ENCODE data around the gene RAB5IF. TPM values are rescaled to one million over a fixed set of nuclear protein-coding genes. Genes with fewer than 3 reads are reported as not detected.
A peak's percentile ranks its signal among the peaks of the same experiment; 100 is the strongest.
"Not testable (repeated sequence)": the region's sequence is repeated elsewhere in the genome, so short reads cannot be mapped to it uniquely, and the experiment has no call there.

RAB5IF gene
- total RNA-seq, 1 donor from 2014 or later: 26.9 TPM

DNA sequence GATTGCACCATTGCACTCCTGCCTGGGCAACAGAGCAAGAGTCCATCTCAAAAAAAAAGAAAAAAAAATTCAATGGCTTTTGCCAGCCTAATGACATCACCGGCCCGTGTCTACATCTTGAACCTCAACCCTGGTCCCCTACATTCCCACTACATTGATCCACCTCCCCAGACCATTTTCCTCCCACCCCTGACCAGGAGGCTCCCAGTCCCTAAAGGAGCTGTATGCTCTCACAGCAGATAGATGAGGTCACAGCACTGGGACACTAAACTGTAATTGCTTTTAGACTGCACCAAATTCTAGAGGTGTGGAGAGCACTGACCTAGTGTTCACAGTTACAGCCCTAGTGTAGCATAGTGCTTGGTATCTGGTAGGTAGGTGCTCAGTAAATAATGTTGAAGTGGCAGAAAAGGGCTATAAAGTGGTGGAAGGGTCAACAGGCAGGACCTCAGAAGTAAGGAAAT lies 21.5 kb upstream of the RAB5IF start:
- no peak for FAIRE-seq
- no peak for DNase-seq (ENCODE audit: low spot score in 2 of 2)

- DNase-seq (ENCODE audit: low spot score in 2 of 2): no peak
- FAIRE-seq: no peak
These were observed 20.0 kb upstream of the RAB5IF start for GRCh38 chr20:36585410-36586125.

- DNase-seq (ENCODE audit: low spot score in 2 of 2) (no peak), FAIRE-seq (no peak)
These were observed 18.1 kb upstream of the RAB5IF start for GRCh38 chr20:36587388-36588070.

- no peak for FAIRE-seq
- DNase-seq (ENCODE audit: low spot score in 2 of 2): no peak
These were observed 14.3 kb upstream of the RAB5IF start for GRCh38 chr20:36591281-36591680.

DNA sequence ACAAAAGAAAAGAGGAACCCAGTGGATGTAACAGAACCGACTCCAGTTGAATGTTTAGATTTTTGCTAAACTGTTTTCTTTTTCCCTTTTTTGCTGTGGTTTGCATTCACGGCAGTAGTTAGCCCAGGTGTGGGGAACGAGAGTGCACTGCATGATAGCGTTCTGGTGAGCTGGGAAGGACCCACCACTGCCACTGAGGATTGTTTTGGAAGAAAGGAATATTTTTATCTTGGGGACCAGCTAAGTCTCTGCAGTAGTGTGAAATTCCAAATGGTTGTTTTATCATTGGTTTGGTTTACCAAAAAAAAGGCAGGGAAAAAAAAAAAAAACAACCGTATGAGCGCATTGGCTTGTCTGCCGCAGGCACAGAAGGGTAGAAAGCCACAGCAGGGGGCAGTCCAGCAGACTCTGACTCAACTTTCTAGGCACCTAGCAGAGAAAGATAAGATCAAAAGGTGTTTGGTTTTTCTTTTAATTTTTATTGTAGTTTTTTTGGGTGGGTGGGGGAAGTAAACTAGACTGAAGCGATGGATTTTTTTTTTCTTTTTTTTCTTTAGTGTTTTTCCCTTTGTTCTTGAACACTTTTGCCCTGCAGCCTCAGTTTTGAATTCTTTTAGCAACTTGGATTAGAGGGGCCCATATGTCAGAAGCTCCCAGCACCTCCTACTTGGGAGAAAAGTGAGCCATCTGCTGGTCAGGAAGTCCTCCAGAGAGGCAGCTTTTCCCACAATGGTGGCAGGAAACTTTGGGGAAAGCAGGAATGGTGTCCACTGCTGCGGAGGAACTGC lies 13.5 kb upstream of the RAB5IF start:
- peak in 1 of 2 donors; percentile 49 for DNase-seq (ENCODE audit: low spot score in 2 of 2)
- FAIRE-seq: no peak

- DNase-seq (ENCODE audit: low spot score in 2 of 2): no peak
- FAIRE-seq: no peak
These were observed 12.1 kb upstream of the RAB5IF start for GRCh38 chr20:36593347-36593929.

- FAIRE-seq (no peak), DNase-seq (ENCODE audit: low spot score in 2 of 2) (no peak)
These were observed 5.7 kb upstream of the RAB5IF start for GRCh38 chr20:36599912-36600345.

DNA sequence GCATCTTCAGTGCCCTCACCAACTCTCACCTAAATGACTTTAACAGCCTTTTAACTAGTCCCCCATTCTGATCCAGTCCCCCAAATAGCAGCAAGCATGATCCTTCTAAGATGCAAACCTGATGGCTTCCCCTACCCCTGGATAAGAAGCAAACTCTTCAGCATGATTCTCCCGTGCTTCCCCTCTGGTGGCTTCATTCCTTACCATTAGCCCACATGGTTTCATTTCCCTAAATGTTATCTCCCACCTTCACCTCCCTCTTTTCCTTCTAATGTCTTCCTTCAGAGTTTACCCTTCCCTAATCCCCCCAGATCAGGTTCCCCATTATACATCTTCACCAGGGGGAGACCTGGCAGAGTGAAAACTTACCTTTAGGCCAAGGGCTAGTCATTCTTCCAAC lies 4.0 kb upstream of the RAB5IF start:
- DNase-seq (ENCODE audit: low spot score in 2 of 2) (no peak), FAIRE-seq (no peak)

GRCh38 chr20:36604952-36605398 lies 604 bp upstream of the RAB5IF start:
- DNase-seq (ENCODE audit: low spot score in 2 of 2): no peak
- no peak for FAIRE-seq

DNA sequence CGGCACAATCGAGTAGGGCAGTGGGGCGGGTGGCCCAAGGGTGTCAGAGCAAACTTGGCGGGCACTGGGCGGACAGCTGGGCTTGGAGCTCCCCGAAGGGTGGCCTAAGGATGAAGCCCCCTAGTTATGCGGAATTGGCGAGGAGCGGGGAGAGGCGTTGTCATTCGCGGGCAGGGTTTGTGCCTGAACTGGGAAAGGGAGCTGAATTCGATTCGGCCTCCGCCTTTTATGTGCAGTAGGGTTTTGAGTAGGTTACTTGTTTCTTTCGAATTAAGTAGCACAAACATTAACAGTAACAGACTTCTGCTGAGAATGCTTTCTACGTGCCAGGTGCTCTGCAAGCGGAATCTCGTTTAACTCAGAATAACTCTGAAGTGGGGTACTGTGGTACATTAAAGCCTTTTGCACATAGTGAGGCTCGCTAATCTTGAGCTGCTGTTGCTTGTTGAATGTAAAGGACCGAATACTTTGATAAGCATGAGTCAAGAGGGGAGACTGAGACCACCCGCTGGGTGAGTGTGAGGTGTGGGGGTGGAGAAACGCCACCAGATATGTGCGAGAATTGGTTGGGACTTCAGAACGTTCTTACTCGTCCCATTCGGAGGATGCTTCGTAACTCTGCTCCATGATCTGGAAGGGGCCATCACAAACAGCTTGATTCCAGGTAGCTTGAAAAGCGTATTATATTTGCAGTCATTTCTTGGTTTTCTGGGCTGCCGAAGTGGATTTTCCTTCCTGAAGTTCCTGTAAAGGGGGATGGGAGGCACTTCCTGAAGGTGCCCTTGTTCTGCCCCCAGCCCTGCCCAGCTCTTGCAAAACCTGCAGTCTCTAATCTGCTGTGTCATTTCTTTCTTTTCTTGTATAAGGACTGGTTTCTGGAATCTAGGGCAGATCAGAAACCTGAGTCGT lies 833 bp downstream of the RAB5IF start:
- FAIRE-seq (no peak), DNase-seq (ENCODE audit: low spot score in 2 of 2) (no peak)

- FAIRE-seq (no peak), DNase-seq (ENCODE audit: low spot score in 2 of 2) (no peak)
These were observed 2.2 kb downstream of the RAB5IF start for GRCh38 chr20:36607586-36608387.

DNA sequence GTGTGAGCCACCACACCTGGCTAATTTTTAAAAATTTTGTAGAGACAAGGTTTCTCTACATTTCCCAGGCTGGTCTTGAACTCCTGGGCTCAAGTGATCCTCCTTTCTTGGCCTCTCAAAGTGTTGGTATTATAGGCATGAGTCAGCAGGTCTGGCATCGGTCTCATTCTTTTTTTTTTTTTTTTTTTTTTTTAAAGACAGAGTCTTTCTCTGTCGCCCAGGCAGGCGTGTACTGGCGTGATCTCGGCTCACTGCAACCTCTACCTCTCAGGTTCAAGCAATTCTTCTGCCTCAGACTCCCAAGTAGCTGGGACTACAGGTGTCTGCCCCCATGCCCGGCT lies 2.8 kb downstream of the RAB5IF start:
- not testable (repeated sequence) for FAIRE-seq; DNase-seq (ENCODE audit: low spot score in 2 of 2)

DNA sequence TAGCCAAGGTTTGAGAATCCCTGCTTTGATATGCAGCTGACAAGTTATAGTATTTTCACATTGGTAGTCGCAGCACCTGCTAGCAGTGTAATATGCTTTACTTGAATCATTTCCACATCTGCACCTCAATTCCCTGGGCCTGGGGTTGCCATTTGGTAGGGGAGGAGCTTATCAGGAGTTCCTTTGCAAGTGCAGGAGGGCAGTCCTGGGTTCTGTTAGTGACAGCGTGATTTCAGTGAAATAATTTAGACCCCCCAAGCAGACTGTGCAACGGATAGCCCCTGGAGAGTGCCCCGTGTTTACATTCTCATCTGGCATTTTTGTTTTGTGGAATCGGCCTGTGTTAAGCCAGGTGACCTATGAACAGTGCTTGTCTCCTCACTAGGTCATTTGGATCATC lies 6.0 kb downstream of the RAB5IF start:
- FAIRE-seq (no peak), DNase-seq (ENCODE audit: low spot score in 2 of 2) (no peak)

DNA sequence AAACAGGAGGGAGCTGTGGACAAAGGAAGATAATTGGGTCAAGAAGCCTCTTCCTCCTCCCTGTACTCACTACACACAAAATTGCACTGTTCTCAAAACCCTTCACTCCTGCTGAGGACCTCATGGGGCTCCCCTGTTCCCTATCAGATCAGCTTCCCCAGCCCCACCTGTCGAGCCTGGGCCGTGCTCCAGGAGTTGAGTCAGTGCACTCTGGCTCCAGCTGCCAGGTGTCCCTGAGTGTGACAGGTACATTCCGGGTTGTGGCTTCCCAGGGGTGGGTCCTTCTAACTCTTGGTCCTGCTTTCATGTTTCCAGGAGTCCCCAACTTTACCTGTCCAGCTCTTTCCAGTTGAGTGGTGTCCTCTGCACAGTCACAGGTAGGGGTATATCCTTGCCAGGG lies 8.4 kb downstream of the RAB5IF start:
- FAIRE-seq: no peak
- no peak for DNase-seq (ENCODE audit: low spot score in 2 of 2)

DNA sequence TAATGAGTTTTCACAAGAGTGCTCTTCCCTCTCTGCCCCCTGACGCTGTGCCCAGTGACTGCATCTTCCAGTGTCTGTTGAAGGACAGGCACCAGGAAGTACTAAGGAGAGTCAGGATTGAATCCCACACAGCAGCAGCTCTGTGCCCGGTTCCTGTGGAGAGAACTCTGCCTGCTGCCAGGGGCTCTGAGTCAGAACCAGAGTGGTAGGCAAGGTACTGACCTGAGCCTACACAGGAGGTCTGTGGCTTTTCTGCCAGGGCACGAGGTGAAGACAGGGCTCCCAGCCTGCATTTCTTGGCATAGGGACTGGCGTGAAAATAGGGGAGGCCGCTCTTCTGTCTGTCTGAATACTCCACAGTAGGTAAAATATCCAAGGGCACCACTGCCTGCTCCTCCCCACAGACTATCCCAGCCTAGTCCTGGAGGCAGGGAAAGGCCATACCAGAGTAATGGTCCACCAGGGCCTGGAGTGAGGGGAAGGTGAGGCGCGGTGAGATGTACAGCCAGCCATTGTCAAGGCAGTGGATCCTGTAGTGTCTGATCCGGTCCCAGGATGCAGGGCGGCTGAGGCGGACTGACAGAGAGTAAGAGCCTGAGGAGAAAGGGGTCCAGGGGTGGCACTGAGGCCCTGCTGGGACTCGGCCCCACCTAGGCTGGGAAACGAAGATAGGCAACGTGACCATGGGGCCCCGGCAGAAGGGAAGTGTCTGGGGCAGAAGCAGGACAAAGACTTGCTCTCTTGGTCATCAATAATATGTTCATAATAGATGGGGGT lies 9.4 kb downstream of the RAB5IF start:
- no peak for DNase-seq (ENCODE audit: low spot score in 2 of 2)
- no peak for FAIRE-seq

GRCh38 chr20:36620917-36621316 lies 15.3 kb downstream of the RAB5IF start:
- DNase-seq (ENCODE audit: low spot score in 2 of 2): no peak
- FAIRE-seq: no peak

GRCh38 chr20:36623444-36623843 lies 17.9 kb downstream of the RAB5IF start:
- FAIRE-seq (no peak), DNase-seq (ENCODE audit: low spot score in 2 of 2) (no peak)
